ENCODE measurements around the gene ARHGAP32.

DNA sequence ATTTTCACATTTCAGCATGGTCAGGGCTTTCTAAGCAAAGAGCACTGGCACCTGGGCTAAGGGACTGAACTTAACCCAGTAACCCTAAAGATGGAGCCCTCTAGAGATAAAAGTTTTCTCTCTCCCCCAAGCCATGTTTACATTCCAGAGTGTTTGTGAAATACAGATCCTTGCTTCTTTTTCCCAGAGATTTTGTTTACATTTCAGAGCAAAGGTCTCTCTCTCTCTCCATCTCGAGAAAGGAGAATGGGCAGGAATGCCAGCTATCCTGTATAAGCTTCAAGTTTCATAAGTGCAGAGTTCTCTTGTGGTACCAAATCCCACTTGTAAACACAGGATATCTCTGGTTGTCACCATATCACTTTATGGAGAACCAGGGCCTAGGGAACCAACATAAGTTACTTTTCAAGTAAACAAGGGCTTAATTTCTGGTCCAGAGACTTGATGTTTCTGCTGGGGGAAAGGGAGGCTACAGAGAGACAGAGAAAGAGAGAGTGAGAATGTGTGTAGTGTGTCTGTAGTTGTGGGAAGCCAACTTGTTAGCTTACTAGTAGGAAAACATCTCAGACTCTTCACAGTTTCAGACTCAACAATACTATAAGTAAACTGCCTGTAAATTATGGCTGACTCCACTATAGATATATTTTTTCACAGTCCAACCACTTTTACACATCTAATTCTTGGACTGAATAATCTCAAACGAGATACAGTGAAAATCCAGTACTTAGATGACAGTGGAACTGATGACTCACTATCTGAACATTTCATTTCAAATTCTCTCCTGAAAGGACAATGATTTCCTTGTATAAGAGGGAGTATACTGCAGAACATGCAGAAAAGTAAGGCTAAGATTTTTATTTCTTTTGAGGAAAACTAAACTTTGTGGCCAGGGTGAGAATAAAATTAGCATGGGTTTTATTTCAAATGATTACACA lies 76.2 kb downstream of the ARHGAP32 start:
- no peak for TF ChIP-seq POLR2A (IDR thresholded peaks at IDR 0.05; ENCODE audit: low read depth, low read length)
- TF ChIP-seq POLR2AphosphoS5 (IDR thresholded peaks at IDR 0.05; ENCODE audit: low read depth, low read length) = no peak
- TF ChIP-seq TAF1 (IDR thresholded peaks at IDR 0.05; ENCODE audit: low read depth, low read length) = no peak
- TF ChIP-seq SPI1 (IDR thresholded peaks at IDR 0.05; ENCODE audit: low read depth, low read length) = no peak
